Measurements from ENCODE around the gene TGM3.
A peak's percentile ranks its signal among the peaks of the same experiment; 100 is the strongest.

The TGM3 gene

DNA sequence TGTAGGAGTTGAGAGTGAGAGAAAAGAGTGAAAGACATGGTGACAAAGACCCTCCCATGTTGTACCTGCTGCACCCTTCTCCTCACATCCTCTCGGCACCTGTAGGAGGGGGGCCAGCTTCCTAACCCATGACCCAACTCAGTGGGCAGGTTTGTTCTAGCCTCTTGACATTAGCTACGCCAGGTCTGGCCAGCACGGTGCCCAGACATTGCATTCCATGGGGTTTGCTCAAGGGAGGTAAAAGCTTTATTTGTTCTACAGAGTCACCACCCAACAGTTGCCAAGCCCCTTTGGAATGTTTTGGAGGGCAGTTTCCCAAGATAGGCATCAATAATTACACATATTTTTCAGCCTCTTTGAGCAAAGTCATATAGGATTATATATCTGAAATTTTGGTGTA lies 62.2 kb downstream of the TGM3 start:
- no peak overlapping the region for H3K27ac ChIP-seq
- no peak for TF ChIP-seq ZFX (IDR thresholded peaks at IDR 0.05)
- TF ChIP-seq, protein P1, sequence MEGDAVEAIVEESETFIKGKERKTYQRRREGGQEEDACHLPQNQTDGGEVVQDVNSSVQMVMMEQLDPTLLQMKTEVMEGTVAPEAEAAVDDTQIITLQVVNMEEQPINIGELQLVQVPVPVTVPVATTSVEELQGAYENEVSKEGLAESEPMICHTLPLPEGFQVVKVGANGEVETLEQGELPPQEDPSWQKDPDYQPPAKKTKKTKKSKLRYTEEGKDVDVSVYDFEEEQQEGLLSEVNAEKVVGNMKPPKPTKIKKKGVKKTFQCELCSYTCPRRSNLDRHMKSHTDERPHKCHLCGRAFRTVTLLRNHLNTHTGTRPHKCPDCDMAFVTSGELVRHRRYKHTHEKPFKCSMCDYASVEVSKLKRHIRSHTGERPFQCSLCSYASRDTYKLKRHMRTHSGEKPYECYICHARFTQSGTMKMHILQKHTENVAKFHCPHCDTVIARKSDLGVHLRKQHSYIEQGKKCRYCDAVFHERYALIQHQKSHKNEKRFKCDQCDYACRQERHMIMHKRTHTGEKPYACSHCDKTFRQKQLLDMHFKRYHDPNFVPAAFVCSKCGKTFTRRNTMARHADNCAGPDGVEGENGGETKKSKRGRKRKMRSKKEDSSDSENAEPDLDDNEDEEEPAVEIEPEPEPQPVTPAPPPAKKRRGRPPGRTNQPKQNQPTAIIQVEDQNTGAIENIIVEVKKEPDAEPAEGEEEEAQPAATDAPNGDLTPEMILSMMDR (conservative IDR thresholded peaks at IDR 0.05), result no peak

GRCh38 chr20:2361035-2361593 lies 65.3 kb downstream of the TGM3 start:
- TF ChIP-seq, protein P1 (conservative IDR thresholded peaks at IDR 0.05), result no peak
- TF ChIP-seq ZFX (IDR thresholded peaks at IDR 0.05), result no peak
- H3K27ac ChIP-seq, result no peak overlapping the region

GRCh38 chr20:2363187-2363586 lies 67.4 kb downstream of the TGM3 start:
- TF ChIP-seq, protein P1 (conservative IDR thresholded peaks at IDR 0.05), result no peak
- TF ChIP-seq ZFX (IDR thresholded peaks at IDR 0.05), result no peak
- no peak overlapping the region for H3K27ac ChIP-seq

DNA sequence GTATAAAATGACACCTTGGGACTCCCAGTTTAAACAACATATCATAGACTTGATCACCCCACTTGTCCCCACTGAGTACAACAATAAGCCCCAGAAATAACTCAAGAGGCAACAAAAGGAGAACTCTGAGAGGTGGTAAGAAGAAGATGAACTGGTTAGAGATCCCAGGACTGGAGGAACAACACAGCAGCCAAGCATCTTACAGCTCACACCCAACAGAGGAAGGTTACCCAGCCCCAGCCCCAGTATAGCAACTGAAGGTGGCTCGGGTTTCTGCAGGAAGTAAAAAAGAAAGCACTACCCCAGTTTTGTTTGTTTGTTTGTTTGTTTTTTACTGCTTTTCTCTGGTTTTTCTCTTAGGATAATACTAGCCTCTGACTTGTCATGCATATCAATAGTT lies 67.8 kb downstream of the TGM3 start:
- TF ChIP-seq, protein P1 (conservative IDR thresholded peaks at IDR 0.05), result no peak
- TF ChIP-seq ZFX (IDR thresholded peaks at IDR 0.05), result no peak

GRCh38 chr20:2364044-2364443 lies 68.2 kb downstream of the TGM3 start:
- H3K27ac ChIP-seq, result peak overlapping the region; percentile 45
- TF ChIP-seq ZFX (IDR thresholded peaks at IDR 0.05), result no peak
- TF ChIP-seq, protein P1 (conservative IDR thresholded peaks at IDR 0.05), result no peak

More for the DNA sequence above, 67.8 kb downstream of the TGM3 start:
- H3K27ac ChIP-seq, result no peak overlapping the region

- no peak overlapping the region for H3K27ac ChIP-seq
- TF ChIP-seq, protein P1 (conservative IDR thresholded peaks at IDR 0.05), result no peak
Measured at GRCh38 chr20:2365091-2365490, 69.3 kb downstream of the TGM3 start.

- H3K27ac ChIP-seq, result no peak overlapping the region
Measured at GRCh38 chr20:2365666-2366065, 69.9 kb downstream of the TGM3 start.

More at GRCh38 chr20:2365666-2366065, 69.9 kb downstream of the TGM3 start:
- TF ChIP-seq ZFX (IDR thresholded peaks at IDR 0.05), result no peak
- TF ChIP-seq, protein P1 (conservative IDR thresholded peaks at IDR 0.05), result no peak

Data from C4-2B (cell line).